ENCODE measurements around the gene BPIFB2.
"Not testable (repeated sequence)": the region's sequence is repeated elsewhere in the genome, so short reads cannot be mapped to it uniquely, and the experiment has no call there.

Gene BPIFB2

GRCh38 chr20:32970973-32971300 lies 36.6 kb upstream of the BPIFB2 start:
- ChIA-PET CTCF (no interaction called here), POLR2A (no interaction called here)
- no peak overlapping the region for H3K4me3 ChIP-seq (ENCODE audit: low read depth, low read length)
- TF ChIP-seq, protein P1, sequence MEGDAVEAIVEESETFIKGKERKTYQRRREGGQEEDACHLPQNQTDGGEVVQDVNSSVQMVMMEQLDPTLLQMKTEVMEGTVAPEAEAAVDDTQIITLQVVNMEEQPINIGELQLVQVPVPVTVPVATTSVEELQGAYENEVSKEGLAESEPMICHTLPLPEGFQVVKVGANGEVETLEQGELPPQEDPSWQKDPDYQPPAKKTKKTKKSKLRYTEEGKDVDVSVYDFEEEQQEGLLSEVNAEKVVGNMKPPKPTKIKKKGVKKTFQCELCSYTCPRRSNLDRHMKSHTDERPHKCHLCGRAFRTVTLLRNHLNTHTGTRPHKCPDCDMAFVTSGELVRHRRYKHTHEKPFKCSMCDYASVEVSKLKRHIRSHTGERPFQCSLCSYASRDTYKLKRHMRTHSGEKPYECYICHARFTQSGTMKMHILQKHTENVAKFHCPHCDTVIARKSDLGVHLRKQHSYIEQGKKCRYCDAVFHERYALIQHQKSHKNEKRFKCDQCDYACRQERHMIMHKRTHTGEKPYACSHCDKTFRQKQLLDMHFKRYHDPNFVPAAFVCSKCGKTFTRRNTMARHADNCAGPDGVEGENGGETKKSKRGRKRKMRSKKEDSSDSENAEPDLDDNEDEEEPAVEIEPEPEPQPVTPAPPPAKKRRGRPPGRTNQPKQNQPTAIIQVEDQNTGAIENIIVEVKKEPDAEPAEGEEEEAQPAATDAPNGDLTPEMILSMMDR (IDR thresholded peaks at IDR 0.05; ENCODE audit: insufficient read depth, low read length, missing control alignments), result no peak
- DNase-seq (ENCODE audit: low read depth, low spot score), result no peak

DNA sequence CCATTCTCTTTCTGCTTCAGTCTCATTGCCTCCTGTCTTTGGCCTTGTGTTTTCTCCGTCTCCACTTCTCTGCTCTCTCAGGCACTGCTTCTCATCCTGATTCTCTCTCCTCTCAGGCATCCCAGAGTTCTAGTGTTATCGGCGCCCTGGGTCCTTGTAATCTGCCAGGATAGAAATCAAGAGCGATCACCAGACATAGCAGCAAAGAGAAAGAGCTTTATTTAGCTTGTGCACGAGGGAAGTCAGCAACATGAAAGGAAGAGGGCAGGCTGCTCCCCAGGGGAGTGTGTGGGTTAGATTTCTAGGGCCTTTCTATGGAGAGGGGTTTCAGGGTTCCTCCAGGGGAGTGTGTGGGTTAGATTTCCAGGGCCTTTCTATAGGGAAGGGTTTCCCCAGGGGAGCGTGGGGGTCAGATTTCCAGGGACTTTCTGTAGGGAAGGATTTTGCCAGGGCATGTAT lies 35.8 kb upstream of the BPIFB2 start:
- H3K4me3 ChIP-seq (ENCODE audit: low read depth, low read length), result no peak overlapping the region
- ChIA-PET CTCF (no interaction called here), POLR2A (no interaction called here)
- TF ChIP-seq, protein P1 (IDR thresholded peaks at IDR 0.05; ENCODE audit: insufficient read depth, low read length, missing control alignments), result no peak
- DNase-seq (ENCODE audit: low read depth, low spot score), result no peak

- no peak overlapping the region for H3K4me3 ChIP-seq (ENCODE audit: low read depth, low read length)
- DNase-seq (ENCODE audit: low read depth, low spot score), result no peak
- CTCF ChIA-PET, result interaction anchor here (1.0 kb wide), 1 partner anchor 26 kb away, joined by 3 read pairs; no protein-coding TSS in a partner anchor
- POLR2A ChIA-PET, result no interaction called here
- TF ChIP-seq, protein P1 (IDR thresholded peaks at IDR 0.05; ENCODE audit: insufficient read depth, low read length, missing control alignments), result no peak
Observed at GRCh38 chr20:32972181-32973076, 35.1 kb upstream of the BPIFB2 start.

GRCh38 chr20:32973077-32973717 lies 34.3 kb upstream of the BPIFB2 start:
- ChIA-PET POLR2A (no interaction called here), CTCF (interaction anchor here (1.0 kb wide), 2 partner anchors 16 to 25 kb away, joined by 3 to 4 read pairs; no protein-coding TSS in a partner anchor)
- H3K4me3 ChIP-seq (ENCODE audit: low read depth, low read length), result no peak overlapping the region
- TF ChIP-seq, protein P1 (IDR thresholded peaks at IDR 0.05; ENCODE audit: insufficient read depth, low read length, missing control alignments), result no peak
- no peak for DNase-seq (ENCODE audit: low read depth, low spot score)

GRCh38 chr20:32974204-32975064 lies 33.1 kb upstream of the BPIFB2 start:
- H3K4me3 ChIP-seq (ENCODE audit: low read depth, low read length); POLR2A ChIA-PET; DNase-seq (ENCODE audit: low read depth, low spot score): not testable (repeated sequence)
- CTCF ChIA-PET, result interaction anchor here (0.6 to 1.0 kb wide), 3 partner anchors 15 to 72 kb away, joined by 3 to 4 read pairs (median 3); no protein-coding TSS in a partner anchor

- POLR2A ChIA-PET; DNase-seq (ENCODE audit: low read depth, low spot score); H3K4me3 ChIP-seq (ENCODE audit: low read depth, low read length); CTCF ChIA-PET: not testable (repeated sequence)
Observed at GRCh38 chr20:32975121-32975520, 32.4 kb upstream of the BPIFB2 start.

Measured in AG04449 (cell line).